Suppressor macrophage treated with lipopolysaccharide for 1 hour (primary cell): ENCODE data around the gene XCL1.

Experiments
- DNase-seq, 3 donors: peaks; one replicate each; pipeline ENCODE4 v3.0.0-alpha.2; 2020 to 2022

The XCL1 gene

GRCh38 chr1:168607872-168608428 lies 31.5 kb downstream of the XCL1 start:
- no peak for DNase-seq

DNA sequence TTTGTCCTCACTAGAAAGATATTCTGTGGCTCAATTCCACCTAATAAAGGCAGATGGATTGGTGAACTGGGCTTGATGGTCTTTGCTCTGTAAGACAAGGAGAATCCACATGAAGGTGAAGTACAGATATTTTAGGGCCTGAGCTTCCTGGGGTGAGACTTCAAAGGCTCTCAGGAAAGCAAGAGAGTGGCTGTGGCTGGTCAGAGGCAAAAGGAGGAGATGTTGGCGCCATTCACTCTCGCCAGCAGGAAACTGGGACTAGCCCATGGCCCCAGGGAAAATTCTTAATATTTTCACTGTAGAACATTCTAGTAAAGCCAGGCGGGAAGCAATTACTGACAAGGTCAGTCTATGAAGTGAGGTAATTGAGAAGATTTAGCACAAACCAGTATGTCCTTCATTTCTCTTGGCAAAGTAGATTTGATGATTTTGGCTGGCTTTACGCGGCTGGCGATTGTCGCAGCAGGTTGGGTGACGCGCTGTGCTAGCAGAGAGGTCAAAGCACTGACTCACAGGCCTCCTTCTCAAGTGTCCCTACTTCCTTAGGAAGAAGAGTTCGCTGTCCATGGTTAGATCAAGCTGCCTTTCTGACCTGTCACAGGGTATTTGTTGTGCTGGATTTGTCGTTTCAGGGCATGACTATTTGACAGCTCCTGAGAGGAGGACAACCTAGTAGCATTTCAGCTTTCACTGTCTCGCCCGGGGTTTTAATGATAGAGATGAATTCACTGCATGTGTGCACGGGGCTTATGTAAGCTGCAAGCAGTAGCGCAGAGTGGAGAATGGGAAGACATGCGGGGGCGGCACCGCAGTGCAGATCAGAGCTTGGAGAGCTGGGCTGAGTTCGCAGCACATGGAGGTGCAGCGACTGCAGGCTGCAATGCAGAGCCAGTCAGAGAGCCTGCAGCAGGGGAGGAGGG lies 32.7 kb downstream of the XCL1 start:
- no peak for DNase-seq

DNA sequence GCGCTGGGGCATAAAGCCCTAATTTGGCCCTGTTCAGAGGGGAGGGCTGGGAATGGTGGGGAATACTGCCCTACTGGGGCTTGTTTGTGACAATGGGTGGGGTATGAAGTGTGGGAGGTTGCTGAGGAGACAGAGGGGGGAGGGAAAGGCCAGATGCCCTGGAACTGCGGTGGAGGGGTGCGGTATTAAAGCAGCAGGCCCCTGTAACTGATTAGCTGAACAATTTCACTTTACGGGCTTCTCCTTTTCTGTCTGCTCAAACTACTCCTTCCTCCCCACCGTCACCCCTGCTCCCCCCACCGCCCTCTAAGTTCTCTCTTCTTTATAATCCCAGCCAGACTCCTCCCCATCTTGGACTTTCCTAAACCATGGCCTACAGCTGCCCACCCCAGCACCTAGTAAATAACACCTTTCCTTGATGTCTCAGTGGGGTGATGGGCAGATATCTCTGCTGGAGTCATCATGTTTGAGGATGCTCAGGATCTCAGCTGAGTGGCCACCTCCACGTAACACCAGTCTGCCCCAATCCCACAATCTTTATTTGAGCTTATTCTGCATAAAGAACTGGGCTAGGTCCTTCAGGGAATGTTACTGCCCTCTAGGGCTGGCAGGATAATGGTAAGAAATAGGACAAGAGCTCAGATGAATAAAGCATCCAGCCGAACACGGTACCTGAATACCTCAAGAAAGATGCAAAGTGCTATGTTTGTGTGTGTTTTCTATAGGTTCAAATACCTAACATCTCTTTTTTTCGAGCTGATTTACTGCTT lies 33.5 kb downstream of the XCL1 start:
- no peak for DNase-seq

DNA sequence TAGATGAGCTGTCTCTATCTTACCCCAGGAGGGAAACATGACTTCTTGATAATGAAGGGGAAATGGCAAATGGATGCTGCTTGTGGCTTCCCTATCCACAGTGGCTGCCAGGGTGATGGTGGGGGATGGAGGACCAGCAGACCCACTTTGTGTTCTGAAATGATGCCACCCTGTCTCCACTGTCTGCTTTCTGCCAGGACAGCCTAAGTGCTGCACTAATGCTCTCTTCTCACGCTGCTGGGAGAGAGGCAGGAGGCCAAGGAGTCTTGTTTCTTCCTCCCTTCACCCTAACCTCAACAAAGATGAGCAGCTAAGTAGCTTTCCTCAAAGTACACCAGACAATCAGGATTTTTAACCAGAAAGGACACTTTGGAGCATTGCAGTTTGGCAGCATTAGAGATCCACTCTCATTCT lies 36.6 kb downstream of the XCL1 start:
- no peak for DNase-seq

DNA sequence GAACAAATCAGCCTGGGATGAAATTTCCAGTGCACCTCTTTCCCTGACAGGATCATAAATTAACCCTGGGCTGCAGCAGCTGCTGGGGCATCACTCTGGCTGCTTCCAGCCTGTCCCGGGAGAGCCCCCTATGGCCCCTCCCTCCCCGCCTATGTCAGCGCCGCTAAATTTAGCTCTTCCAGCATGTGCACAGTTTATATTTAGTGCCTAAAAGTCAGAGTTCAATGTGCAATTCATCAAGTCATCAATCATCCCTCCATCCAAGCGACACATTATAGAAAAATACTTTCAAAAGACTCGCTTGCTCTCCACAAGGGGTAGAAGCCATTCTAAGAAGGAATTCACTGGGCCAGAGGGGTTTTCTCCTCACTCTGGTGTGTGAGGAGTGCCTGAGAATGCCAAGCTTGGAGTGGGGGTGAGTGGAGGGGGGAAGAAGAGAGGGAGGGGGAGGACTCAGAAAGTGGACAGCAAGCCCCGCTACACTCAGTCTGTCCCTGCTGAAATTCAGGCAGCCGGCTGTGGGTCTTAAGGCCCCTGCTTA lies 37.4 kb downstream of the XCL1 start:
- DNase-seq, result no peak

DNA sequence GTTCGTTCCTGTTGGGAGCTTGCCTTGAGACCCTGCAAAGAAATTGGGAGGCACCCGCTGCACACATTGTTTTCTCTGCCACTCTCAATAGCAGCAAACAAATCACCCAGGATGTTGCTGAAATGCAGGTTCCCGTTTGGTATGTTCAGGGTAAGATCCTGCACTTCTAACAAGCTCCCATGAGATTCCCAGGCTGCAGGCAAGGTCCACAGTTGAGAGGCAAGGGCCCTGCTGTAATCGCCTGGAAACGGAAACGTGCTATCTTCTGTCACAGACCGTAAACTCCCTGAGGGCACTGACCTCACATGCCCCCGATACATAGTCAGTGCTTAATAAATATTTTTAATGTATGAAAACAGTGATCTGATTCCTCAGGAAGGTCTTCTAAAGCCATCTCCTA lies 37.8 kb downstream of the XCL1 start:
- no peak for DNase-seq

DNA sequence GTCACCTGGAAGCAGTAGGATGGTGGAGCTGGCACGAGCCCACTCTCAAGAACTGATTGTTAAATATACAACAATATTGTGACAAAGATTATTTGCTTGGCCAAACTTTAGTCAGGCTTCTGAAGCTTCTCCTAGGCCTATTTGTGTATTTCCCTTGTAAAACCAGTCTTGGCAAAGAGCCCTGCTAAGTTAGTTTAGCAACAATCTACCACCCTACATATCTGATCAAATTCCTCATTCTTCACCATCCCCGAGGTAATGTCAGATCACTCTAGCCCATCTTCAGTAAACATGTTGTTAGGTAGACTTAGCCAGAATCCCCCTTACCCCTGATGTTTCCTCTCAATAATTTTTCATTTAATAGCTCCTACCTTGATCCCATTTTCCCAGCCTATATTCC lies 39.6 kb downstream of the XCL1 start:
- DNase-seq, result no peak

GRCh38 chr1:168617974-168618750 lies 41.8 kb downstream of the XCL1 start:
- DNase-seq, result no peak

GRCh38 chr1:168618886-168619285 lies 42.5 kb downstream of the XCL1 start:
- DNase-seq, result no peak

- DNase-seq, result no peak
These were observed 45.0 kb downstream of the XCL1 start for GRCh38 chr1:168621356-168621755.

GRCh38 chr1:168623003-168623828 lies 46.8 kb downstream of the XCL1 start:
- peak; percentile 31 to 39 (median 33) for DNase-seq

DNA sequence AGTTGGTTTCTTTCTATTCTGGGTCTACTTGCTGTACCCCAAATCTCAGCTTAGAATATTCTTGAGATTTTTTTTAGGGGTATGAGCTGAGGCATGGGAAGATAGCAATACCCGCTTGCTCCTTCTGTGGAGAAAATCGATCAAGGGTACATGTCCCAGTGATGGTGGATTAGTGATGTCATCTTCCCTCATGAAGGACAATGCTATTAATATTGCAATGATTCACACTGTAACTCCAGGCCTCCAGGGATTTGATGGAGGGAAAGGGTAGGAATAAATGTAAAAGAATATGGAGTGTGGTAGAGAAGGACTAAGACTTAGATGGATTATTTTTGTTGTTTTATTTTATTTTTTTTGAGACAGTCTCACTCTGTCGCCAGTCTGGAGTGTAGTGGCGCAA lies 47.4 kb downstream of the XCL1 start:
- no peak for DNase-seq

GRCh38 chr1:168626326-168626725 lies 49.9 kb downstream of the XCL1 start:
- peak; percentile 71 to 87 (median 84) for DNase-seq

GRCh38 chr1:168627370-168627769 lies 51.0 kb downstream of the XCL1 start:
- no peak for DNase-seq

DNA sequence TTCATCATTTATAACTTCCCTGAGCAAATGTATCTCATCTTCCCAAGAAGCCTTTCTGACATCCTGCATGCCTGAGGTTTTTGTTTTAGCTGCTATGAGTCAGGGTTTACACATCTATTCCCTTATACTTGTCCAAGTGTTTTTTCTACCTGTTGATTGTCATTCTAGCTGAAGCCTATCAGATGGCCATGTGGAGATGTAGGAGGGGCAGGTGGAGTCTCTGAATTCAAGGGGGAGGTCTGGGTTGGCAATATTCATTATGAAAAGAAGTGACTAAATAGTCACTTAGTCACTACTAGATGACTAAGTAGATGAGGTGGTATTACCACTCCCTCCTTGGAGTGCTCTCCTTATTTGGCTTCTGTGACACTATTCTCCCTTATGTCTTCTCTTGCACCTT lies 52.4 kb downstream of the XCL1 start:
- peak; percentile 9 to 25 (median 24) for DNase-seq

DNA sequence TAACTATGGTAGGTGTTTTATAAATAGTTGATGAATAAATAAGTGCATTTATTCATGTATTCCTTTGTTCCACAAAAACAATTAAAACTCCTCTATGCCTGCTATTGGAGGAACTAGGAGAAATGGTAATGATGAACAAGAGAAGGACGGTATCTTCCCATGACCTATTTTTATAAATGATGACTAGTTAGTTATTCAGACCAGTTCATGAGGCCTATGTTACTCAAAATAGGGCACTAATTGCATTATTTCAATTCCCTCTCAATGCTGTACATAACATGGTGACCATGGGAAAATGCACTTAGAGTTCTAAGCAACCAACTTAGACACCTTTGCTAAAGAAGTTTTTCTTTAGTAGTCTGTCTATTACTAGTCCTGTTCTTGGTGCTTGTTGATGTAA lies 53.1 kb downstream of the XCL1 start:
- DNase-seq, result no peak
